Activated CD4-positive, alpha-beta T cell treated with anti-CD3 and anti-CD28 coated beads for 24 hours (primary cell): ENCODE results near the gene SPNS1.

ENCODE experiments used
- DNase-seq, 2 donors: peaks; one replicate each; pipeline ENCODE4 v3.0.0-alpha.2; 2020; ENCODE audit warnings: low read depth in 2 of 2

Gene SPNS1

GRCh38 chr16:29028457-29029167, 54.0 kb downstream of the SPNS1 start:
- no peak for DNase-seq

DNA sequence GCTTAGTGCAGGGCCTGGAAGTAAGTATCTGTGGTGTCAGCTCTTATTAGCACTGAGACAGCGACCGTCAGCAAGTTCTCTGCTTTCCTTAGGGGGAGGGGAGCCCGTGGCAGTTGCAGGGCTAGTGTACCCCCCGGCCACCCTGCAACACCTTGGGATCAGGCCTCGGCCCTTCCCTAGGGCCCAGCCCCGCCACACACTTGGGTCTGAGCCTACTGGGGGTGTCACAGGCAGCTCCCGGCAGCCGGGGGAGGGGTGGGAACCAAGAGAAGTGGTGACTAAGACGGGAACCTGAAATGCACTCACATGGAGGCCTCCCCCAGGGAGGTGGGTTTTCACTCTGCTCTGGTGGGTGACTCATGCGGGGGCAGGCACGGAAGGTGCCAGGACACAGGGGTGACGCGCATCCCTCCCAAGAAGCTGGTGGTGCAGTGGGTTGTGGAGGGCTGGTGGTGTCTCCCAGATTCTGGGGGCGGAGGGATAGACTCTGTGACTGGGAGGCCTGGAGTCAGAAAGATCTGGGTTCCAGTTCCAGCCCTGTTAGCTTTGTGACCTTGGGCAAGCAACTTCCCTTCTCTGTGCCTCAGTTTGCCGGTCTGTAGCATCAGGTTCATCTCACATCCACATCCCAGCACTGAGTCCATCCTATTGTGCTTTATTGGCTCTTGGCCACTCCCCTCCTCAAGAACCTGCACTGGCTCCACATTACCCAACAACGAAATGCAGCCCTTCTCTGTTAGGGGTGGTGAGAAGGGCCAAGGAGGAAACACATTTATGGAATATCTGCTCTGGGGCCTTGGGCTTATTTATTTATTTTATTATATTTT, 54.8 kb downstream of the SPNS1 start:
- peak; percentile 85 for DNase-seq

GRCh38 chr16:29030086-29030840, 55.7 kb downstream of the SPNS1 start:
- DNase-seq = no peak
